Measurements from ENCODE around the gene SLCO6A1.
"Not testable (repeated sequence)": the region's sequence is repeated elsewhere in the genome, so short reads cannot be mapped to it uniquely, and the experiment has no call there.

SLCO6A1 gene, protein sequence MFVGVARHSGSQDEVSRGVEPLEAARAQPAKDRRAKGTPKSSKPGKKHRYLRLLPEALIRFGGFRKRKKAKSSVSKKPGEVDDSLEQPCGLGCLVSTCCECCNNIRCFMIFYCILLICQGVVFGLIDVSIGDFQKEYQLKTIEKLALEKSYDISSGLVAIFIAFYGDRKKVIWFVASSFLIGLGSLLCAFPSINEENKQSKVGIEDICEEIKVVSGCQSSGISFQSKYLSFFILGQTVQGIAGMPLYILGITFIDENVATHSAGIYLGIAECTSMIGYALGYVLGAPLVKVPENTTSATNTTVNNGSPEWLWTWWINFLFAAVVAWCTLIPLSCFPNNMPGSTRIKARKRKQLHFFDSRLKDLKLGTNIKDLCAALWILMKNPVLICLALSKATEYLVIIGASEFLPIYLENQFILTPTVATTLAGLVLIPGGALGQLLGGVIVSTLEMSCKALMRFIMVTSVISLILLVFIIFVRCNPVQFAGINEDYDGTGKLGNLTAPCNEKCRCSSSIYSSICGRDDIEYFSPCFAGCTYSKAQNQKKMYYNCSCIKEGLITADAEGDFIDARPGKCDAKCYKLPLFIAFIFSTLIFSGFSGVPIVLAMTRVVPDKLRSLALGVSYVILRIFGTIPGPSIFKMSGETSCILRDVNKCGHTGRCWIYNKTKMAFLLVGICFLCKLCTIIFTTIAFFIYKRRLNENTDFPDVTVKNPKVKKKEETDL

DNA sequence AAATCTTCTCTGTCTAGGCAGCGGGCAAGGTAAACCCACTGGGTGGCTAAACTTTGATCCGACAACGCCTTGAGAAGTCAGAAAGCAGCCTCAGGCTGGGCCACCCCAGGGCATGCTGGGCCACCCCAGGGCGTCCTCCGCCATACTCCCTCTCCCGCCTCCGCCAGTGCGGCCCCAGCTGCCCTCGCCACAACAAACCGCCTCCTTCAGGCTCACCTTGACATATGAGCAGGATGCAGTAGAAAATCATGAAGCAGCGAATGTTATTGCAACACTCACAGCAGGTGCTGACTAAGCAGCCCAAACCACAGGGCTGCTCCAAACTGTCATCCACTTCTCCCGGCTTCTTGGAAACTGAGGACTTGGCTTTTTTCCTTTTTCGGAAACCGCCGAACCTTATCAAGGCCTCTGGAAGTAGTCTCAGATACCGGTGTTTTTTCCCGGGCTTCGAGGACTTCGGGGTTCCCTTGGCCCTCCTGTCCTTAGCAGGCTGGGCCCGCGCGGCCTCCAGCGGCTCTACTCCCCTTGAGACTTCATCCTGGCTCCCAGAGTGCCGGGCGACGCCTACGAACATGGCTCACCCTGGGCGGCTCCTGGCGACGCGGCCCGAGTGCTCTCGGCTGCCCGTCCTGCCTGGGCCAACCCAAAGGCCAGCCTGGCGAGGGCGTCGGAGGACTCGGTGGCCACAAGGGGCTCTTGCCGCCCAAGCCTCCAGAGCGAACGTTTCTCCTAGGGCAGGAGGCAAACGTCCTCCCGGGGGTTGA is at the start of gene SLCO6A1:
SLCO6A1 (minus strand) TSS at position 731 of the 764 bp plus-strand sequence; CDS start at position 574, 157 bp downstream.
- DNase-seq = no peak

DNA sequence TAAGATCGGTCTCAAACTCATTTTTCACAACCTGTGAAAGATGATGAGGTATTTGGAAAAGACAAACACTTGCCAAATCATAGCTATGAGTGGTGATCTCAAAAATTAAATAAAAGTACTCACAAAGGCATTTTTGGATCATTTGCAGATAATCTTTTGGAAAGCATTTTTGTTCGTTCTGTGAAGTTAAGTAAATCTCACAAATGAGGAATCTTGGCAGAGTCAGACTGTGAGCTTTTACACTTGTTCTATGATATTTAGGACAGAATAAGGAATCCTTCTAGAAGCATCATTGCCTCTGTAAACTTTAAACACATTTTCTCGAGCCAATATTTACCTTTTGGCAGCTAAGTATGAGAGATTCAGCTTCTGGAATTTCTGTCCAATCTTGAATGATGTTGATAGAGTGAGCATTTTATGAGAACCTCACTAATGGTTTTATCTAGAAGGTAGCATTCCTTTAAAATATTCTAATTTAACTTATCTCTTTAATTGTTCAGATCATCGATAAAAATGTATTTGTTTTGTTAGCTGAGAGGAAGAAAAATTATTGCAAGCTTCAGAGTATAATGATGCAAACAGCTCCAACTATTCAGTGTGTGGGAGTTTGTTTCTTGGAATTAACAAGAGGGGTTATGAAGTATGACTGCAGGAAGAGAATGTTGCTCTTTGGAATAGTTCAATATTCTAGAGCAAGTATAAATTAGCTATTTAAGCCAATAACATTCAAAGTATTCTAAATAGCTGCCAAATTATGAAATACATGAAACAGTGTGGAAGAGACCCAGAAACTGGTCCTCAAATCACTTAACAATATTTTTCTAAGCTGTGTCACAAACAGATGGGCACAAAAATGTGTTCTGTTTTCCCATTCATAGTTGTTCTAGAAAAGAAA is 48.6 kb upstream of the SLCO6A1 start:
- no peak for DNase-seq

DNA sequence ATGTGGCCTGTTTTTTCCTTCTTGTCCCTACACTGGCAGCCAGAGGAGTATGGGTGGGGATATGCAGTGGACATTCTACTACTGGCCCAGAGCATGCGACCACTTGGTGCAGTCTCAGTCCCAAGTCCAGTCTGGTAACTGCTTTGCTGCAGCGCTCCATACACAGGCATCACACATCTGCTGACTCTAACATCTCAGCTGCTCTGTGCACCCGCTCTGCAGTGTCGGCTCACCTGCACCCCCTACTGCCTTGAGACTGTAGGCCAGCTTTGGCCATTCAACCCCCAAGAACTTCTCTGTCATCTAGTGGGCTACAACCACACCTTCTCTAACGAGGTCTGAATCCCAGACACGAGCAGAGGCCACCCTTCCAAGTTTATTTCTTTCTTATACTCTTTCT is 46.4 kb upstream of the SLCO6A1 start:
- DNase-seq = peak; percentile 1

DNA sequence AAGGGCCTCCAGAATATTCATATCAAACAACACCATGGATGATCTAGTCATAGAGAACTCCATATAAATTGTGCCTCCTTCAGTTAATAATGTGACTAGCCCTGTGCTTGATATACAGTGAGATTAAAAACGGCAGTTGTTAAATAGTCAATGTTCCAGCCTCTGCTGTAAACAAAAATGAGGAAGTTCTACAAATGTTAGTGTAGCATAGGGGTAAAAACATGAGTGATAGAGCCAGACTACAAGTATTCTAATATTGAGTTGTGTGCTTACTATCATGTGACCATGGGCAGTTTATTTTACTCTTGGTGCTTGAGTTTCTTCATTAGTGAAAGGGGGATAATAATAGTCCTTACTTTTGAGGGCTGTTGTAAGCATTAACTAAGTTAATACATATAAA is 43.3 kb upstream of the SLCO6A1 start:
- no peak for DNase-seq

DNA sequence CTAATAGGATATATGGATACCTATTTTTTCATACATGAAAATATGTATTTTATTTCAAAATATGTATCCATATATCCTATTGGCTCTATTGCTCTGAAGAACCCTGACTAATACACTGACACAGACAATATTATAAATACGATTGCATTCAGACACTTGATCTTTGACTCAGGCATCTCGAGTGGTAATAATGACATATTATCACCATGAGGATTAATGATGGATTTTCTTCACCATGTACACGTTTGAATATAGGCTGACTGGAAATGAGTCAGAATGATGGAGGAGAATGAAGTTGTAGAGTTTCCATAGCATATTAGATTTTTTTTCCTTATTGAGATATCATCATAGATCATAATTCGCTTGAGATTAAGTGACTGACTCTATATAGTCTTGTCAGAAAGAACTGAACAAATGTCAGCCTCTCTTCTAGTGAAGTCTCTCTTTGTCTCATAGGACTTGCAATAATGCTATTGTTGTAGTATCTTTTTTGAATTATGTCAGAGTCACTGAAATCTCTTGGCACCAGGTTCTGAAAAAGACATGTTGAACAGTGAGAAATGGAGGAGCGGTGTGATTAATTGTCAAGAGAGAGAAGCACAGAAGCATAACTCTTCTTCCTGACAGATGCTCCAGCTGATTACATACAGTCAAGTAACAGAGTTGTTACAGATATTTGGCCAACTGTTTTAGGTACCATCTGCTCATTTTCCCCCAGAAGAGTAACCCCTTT is 41.4 kb upstream of the SLCO6A1 start:
- DNase-seq = no peak

DNA sequence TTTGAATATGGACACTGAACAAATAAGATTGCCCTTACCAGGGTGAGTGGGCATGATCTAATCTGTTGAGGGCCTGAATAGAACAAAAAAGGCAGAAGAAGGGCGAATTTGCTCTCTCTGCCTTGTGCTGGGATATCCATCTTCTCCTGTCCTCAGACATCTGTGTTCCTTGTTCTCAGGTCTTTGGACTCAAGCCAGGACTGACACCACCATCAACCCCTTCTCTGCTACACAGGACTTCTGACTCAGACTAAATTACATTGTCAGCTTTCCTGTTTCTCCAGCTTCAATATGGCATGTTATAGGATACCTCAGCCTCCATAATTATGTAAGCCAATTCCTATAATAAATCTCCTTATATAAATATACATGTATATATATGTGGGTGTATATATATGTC is 40.8 kb upstream of the SLCO6A1 start:
- no peak for DNase-seq

DNA sequence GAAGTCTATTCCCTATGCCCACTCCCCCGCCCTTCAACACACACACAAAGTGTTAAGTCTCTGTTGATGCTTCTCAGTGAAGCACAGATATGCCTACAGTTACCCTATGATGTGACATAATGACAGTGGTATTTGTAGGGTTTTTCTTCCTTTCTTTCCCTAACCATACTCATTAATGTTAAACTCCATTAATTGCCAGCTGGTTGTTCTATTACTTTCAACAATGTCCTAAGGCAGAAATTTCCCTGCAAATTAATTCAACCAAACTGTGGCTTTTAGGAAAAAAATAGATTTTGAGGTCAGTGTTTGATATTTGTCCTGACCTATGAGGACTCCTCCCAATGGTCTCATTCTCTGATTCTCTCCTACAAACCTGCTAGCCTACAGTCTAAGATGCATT is 38.2 kb upstream of the SLCO6A1 start:
- DNase-seq = no peak

DNA sequence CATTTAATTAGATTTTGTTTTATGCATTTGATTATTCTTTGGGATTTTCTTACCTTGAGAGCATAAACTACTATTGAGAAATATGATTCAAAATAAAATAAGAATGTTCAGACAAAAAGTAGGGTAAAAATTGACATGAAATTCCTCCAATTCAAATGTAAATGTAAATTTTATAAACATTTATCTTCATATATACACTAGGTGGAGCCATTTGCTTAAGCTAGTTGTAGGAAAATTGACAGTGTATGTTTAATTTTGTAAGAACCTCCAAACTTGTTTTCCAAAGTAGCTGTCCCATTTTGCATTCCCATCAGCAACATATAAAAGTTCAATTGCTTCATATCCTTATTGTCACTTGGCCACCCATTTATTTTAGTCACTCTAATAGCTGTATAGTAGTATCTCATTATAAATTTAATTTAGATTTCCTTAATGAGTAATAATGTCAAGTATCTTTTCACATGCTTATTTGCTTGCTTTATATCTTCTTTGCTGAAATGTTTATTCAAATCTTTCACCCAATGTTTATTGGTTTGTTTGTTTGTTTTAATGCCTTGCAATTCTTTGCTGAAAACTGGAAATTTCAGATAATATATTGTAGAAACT is 37.6 kb upstream of the SLCO6A1 start:
- no peak for DNase-seq

DNA sequence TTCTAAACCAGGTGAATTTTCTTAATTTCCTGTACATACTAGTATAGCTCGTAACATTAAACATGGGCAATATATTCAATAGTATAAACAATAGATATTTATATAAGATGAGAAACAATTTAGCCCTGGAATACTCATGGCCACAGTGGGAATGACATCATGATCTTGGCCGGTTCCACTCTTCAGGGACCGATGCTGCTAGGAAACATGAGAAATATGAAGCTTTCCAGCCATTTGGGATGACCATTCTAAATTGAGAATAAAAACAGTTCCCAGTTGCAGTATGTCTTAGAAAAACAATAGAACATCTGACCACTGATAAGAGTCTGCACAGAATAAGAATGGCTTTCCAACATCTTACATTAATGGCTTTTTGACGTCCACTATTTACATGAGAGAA is 33.3 kb upstream of the SLCO6A1 start:
- DNase-seq = no peak

DNA sequence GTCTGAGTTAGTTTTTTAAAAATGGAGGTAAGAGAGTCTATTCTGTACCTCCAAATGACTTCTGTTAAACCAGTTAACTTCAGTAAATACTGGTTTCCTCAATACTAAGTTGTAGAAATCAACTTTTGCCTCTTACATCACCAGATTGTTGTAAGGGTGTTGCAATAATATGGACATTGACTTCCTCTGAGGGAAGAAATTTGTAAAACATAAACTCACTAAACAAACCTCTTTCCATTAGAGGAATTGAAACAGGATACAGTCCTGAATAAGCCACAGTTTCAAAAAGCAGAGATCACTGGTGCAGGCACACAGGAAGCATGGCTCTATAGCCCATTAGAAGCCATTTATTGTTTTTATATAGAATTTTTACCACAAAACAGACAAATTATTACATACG is 32.7 kb upstream of the SLCO6A1 start:
- no peak for DNase-seq

DNA sequence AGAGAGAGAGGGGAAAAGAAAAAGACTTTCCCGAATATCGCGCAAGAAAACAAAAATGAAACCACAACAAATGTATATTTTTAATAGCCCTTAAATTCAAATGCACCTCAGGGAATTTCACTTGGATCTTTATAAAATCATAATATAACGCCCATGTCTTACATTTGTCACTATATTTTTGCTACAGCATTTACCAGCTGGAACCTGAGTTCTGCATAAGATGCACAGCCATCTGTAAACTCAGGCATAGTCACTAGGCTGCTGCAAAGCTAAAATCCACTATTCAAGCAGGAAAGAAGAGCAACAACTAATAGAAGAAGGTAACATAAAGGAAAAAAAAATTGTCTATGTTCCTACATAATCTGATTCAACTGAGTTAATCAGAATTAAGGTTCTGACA is 30.6 kb upstream of the SLCO6A1 start:
- DNase-seq = no peak

DNA sequence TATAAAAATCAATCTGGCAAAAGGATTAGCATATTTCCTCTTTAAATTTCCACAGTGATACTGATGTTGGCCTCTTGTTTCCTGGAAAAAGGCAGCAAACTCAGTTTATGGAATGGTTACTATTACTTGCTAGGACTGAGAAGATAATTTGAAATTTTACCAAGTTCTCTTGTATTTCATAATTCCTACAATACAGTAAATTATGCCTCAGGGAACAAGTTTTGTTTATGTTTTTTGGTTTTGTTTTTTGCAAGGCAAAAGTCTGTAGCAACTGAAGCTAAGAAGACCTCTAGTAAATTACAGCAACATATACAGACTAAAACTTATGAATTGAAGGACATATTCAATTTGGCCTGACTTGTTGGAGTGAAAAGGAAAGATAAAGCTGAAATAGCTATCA is 30.2 kb upstream of the SLCO6A1 start:
- no peak for DNase-seq

DNA sequence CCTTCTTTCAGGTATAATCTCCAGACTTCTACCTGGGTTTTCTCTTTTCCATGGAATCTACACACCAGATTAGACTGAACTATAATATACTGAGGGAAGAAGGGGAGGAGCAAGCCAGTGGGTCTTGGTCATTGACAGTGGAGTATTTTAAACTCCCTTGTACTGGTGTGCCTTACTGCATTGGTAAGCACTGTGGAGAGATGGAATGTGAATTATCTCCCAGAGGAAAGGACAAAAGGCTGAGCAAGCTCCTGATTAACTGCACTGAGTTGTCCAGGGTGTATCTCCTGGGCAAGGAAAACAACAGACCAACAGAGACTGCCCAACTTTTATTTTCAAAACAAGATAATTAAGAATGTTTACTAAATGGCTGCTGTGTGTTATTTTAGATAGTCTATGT is 29.8 kb upstream of the SLCO6A1 start:
- no peak for DNase-seq

DNA sequence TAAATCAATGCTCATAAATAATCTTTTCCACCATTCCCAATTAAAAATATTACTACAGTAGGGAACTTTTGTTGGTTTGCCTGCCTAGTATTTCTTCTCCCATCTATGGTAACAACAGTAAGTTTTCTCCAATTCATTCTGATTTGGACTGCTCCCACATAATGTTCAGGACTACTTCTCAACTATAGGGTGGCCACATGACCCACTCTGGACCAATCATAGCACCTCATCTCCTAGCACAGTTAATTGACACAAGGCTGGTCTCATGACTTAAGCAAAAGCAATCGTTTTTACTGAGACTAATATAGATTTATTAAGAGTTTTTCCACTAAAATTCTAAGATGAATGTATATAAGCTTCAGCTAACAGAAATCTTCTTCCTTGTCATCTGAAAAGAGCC is 28.7 kb upstream of the SLCO6A1 start:
- DNase-seq = no peak

DNA sequence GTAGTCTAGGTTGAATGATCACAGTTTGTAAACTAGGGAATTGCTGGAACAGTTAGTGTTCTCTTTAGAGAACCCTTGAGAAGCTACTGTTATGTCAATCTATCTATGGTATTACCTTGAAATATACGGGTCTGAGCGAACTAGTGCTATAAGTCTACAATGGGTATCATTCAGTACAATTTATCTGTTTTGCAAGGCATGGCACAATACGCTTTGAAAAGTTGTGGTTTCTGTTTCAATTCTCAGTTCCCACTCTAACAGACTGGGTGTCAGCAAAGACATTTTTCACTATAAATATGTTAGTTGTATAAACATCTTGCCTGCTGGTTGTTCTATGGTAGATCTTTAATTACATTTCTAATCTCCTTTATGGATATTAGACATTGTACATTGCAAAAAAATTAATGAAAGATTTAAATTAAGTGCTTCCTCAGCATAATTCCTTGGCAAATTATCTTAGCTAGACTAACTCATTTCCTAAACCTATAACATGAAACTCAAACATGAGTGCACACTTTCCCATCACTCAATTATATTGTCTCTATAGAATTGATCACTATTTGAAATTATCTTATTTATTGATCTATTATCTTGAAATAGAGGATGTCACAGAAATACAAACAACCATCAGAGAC is 24.9 kb upstream of the SLCO6A1 start:
- DNase-seq = peak; percentile 2

DNA sequence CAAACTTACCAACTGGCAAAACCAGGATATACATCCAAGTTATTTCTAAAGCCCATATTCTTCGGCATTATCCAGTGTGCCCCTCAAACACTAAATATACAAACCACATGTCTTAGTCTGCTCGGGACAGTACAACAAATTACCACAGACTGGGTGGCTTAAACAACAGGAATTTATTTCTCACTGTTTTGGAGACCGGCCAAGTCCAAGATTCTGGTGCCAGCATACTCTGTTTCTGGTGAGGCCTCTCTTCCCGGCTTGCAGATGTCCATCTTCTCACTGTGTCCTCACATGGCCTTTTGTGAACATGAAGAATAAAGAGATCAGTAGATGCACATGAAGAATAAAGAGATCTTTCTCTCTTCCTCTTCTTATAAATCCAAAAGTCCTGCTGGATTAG is 12.9 kb upstream of the SLCO6A1 start:
- DNase-seq = no peak

DNA sequence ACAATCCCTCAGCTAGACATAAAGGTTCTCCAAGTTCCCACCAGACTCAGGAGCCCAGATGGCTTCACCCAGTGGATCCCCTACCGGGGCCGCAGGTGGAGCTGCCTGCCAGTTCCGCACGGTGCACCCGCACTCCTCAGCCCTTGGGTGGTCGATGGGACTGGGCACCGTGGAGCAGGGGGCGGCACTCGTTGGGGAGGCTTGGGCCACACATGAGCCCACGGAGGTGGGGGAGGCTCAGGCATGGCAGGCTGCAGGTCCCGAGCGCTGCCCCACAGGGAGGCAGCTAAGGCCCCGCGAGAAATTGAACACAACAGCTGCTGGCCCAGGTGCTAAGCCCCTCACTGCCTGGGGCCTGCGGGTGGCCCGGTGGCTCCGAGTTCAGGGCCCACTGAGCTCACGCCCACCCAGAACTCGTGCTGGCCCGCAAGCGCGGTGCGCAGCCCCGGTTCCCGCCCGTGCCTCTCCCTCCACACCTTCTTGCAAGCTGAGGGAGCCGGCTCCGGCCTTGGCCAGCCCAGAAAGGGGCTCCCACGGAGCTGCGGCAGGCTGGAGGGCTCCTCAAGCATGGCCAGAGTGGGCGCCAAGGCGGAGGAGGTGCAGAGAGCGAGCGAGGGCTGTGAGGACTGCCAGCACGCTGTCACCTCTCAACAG is 7.4 kb downstream of the SLCO6A1 start:
- DNase-seq = not testable (repeated sequence)

DNA sequence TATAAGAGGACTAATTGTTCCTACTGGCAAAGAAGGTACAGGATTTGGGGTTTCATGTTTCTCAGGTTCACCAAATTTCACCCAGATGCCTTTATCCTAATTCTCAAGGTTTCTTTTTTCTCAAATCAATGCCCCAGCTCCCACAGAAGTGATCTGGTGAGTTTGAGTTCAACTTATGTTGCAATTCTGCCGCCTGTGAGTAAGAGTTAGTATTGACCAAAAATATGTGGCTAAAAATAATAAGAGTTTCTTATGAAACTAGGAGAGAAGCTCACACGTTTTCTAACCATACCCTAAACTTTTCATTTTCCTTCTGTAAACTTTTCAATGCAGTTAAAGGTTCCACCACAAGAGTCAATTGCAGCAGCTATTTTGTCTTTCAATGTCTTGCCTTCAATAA is 15.1 kb downstream of the SLCO6A1 start:
- DNase-seq = no peak

DNA sequence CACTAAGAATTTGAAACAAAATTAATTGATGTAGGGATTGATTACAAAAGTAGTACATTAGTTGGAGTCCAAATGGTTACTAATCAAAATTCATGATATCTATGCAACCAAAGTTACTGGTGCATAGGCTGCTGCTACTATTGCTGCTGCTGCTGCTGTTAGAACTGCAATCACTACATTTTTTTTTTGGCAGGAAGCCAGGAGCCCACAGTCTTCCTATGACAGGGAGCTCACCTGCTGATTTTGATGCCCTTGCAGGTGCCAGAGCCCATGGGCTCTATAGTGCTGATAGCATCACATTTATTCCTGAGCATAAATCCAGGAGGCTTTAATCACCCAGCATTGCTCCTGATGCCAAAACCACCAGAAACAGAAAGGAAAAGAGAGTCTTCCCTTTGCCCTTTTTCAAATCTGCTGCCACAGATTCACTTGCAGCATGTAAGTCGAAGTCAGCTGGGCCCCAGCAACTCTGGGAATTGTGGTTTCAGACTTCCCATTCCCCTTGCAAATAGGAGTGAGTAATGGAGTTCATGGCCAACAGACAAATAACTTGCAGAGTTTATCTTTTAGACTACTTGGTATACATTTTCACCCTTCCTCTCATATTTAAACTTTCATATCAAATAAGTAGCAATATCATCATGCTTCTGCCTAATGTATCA is 17.6 kb downstream of the SLCO6A1 start:
- no peak for DNase-seq

DNA sequence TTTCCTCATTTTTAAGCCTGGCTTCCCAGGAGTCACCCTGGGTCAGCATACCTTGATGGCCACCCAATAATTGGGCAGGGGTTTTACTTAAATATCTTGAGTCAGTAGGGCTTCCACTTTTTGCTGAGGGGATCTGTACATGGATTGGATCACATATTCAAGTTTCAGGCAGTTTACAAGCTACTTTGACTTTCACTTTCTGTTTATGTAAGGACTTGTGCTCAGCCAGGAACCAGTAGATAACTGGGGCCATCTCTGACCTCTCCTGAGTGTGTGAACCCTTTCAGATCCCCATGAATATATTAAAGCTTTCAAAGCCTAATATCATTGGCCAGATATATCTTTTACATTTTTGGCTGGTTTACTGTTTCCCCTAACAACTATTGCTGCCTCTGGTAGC is 45.1 kb downstream of the SLCO6A1 start:
- peak; percentile 0 for DNase-seq
